Heart right ventricle (tissue), 16 donors: ENCODE results near the gene PTPRG. TPM values are rescaled to one million over a fixed set of nuclear protein-coding genes. Genes with fewer than 3 reads are reported as not detected.

ENCODE experiments used
- ATAC-seq, 8 donors: fragments of 200-7000 bp; cut with Tn5 transposase; one replicate each; pipeline ENCODE4 v1.9.1; 2020; ENCODE audit warnings: mild to moderate bottlenecking in 8 of 8, moderate library complexity in 8 of 8, moderate number of reproducible peaks in 1 of 8
- DNase-seq, 2 donors: peaks; one replicate each; pipeline ENCODE4 v3.0.0-alpha.2; 2020
- H3K27ac ChIP-seq, 10 donors: fragments of 200-600 bp; sonication (generic) in 2 of 10; one replicate each; pipeline versions ENCODE4 v1.5.0 to v1.8.0; 2020 to 2022; ENCODE audit warnings: mild to moderate bottlenecking in 3 of 10
- H3K27me3 ChIP-seq, 7 donors: fragments of 200-600 bp; one replicate each; pipeline ENCODE4 v1.8.0; 2021 to 2022; ENCODE audit warnings: mild to moderate bottlenecking in 2 of 7
- H3K36me3 ChIP-seq, 9 donors: fragments of 200-600 bp; sonication (generic) in 1 of 9; one replicate each; pipeline versions ENCODE4 v1.5.0 to v1.8.0; 2020 to 2022; ENCODE audit warnings: mild to moderate bottlenecking in 2 of 9
- H3K4me1 ChIP-seq, 9 donors: fragments of 200-600 bp; sonication (generic) in 1 of 9; one replicate each; pipeline versions ENCODE4 v1.5.0 to v1.8.0; 2020 to 2022; ENCODE audit warnings: mild to moderate bottlenecking in 4 of 9
- H3K4me3 ChIP-seq, 10 donors: fragments of 200-600 bp; sonication (generic) in 2 of 10; one replicate each; pipeline versions ENCODE4 v1.5.0 to v1.8.0; 2020 to 2022; ENCODE audit warnings: mild to moderate bottlenecking in 7 of 10, moderate library complexity in 2 of 10
- H3K9me3 ChIP-seq, 11 donors: fragments of 200-600 bp in 10 of 11; sonication (generic) in 2 of 11; one replicate each; pipeline versions ENCODE4 v1.5.0 to v1.8.0; 2013 to 2022; ENCODE audit warnings: mild to moderate bottlenecking in 2 of 11, control low read depth in 1 of 11, moderate library complexity in 1 of 11
- CTCF ChIP-seq, 9 donors: fragments of 200-600 bp; sonication (generic) in 2 of 9; IDR thresholded peaks; one replicate each; pipeline versions ENCODE4 v1.5.0 to v1.8.0; 2021 to 2022; ENCODE audit warnings: antibody characterized with exemption in 9 of 9, mild to moderate bottlenecking in 5 of 9, moderate library complexity in 1 of 9
- WGBS, 2 donors: extraction: QIAGEN DNeasy Blood & Tissue Kit; methylation state at CpG; one replicate each; pipeline ENCODE4 v1.1.7; 2013; ENCODE audit warnings: inconsistent platforms in 1 of 2; 5-methylcytosine and 5-hydroxymethylcytosine counted together
- intact Hi-C, 10 donors: fragments of 100-400 bp; cut with DNase I; formaldehyde crosslinking; loops; one replicate each; pipeline versions ENCODE4 v1.11.1 to v1.14.2; 2022
- polyA plus RNA-seq, 2 donors: library from polyadenylated mRNA; stranded (reverse); fragments of 200-250 nt; gene quantifications; one replicate each; pipeline ENCODE4 v1.2.3, GENCODE V29; 2013
- total RNA-seq, 10 donors: library from RNA; stranded (reverse); fragmentation: NEBNext Ultra II Directional in 3 of 10; extraction: Animal tissue kit (Norgen Biotek cat#: 25700) in 3 of 10; gene quantifications; one replicate each; pipeline versions ENCODE4 v1.2.1 to v1.2.4, GENCODE V29; 2021 to 2023
- donor health status: Arrhythmogenic right ventricular cardiomyopathy.
- donor health status: ischemic (EF 13 %, LVEDD 7.1; RV severe dilation, severe dysfunction).
- donor health status: healthy with polysubstance abuse.
- donor health status: DM: no; HTN: yes; CAD: no.
- donor health status: DM: no; HTN: no; CAD: no.
- donor health status: ischemic (EF 25% LVEDD 6.9; RV normal size, moderate dysfunction).
- donor health status: ischemic (EF 25% LVEDD 5.7; RV mildly dilated, moderate dysfunction).
- donor health status: healthy.
- donor health status: DM: yes; HTN: yes; CAD: no.
- donor health status: Ischemic cardiomyopathy.
- donor health status: ischemic (EF 35%, LVEDD 5.7; RV mildly dilated, moderate dysfunction).
- donor health status: nonischemic (EF 11% LVEDD 7.7; RV severe dilation, severe dysfunction).
- donor health status: DM: yes; HTN: yes; CAD: no.
- donor health status: PGD.
- donor health status: ischemic (EF 29% LVEDD 5.4; RV normal size, mild dysfunction).
- donor health status: nonischemic (EF 23%, LVEDD 6.1; RV moderate dilation, normal function).

PTPRG gene
- total and polyA plus RNA-seq, 12 donors: 10.1 to 38.3 (median 32.6) TPM

DNA sequence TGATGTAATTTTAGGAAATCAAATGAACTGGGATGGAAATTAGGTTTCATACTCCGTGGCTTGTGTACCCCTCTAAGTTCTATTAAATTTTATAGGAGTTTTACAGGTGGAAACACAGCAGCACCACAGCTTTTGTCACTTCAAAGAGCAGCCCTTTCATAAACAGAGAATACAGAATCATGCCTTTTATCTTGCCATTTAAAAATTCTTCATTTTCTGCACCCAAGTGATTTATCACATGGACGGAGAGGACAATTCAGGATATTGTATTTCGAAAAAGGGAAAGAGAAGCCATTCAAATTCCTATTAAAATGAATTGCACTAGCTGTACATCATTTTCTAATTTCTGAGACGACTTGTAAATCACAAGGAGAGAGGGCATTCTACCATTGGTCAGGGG is 245.4 kb downstream of the PTPRG start:
- no peak for DNase-seq
- peaks cover 45 to 100% (median 90%) of the 10 kb centered on the region in 9 donors for H3K4me1 ChIP-seq
- intact Hi-C loops: loop anchor here in 2 of 10 donors (5.0 kb wide), 2 partner anchors 40 to 245 kb away; partner anchors contain the start of gene PTPRG (in 1 of the 2)

DNA sequence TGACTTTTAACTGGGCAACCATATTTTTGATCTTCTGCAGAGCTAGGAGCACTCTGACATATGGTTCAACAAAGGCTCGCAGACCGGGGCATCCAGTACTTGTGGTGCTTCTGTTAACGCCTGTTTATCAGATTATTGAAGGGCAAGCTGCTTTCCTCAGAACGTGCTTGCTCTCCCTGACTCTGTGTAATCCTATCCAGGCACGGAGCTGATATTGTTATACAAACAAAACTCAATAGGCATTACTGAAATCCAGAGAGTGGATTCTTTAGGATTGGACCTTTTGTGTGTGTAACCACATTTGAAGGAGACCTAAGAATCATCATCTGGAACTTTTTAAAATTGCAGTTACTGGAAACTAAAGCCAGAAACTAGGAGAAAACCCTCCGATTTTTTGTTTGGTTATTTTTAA is 246.5 kb downstream of the PTPRG start:
- H3K9me3 ChIP-seq: no peaks in the 10 kb centered on the region
- peak in 1 of 2 donors; percentile 17 for DNase-seq
- WGBS, 2 donors: 18 to 20% methylated on average over 6 of the region's 6 CpGs
- no peak overlapping the region for H3K4me3 ChIP-seq
- no peak for TF ChIP-seq CTCF (IDR thresholded peaks at IDR 0.05)
- peaks cover 50 to 100% (median 89%) of the 10 kb centered on the region in 9 donors for H3K4me1 ChIP-seq
- peak in 6 of 8 donors; percentile 38 to 67 (median 53) for ATAC-seq
- no peaks in the 10 kb centered on the region for H3K27me3 ChIP-seq
- peak overlapping the region; percentile 48 to 84 (median 74) for H3K27ac ChIP-seq
- H3K36me3 ChIP-seq: no peaks in the 10 kb centered on the region
- intact Hi-C loops: loop anchor here in 3 of 10 donors (2.0 to 5.0 kb wide), 3 partner anchors 39 to 246 kb away; partner anchors contain the start of gene PTPRG (in 1 of the 3)

More for the DNA sequence above, 245.4 kb downstream of the PTPRG start:
- peak overlapping the region; percentile 48 to 84 (median 74) for H3K27ac ChIP-seq
- WGBS, 2 donors: 74 to 76% methylated on average over 4 of the region's 4 CpGs
- H3K27me3 ChIP-seq: no peaks in the 10 kb centered on the region
- TF ChIP-seq CTCF (IDR thresholded peaks at IDR 0.05): no peak
- no peak overlapping the region for H3K4me3 ChIP-seq
- no peaks in the 10 kb centered on the region for H3K36me3 ChIP-seq
- ATAC-seq: no peak
- no peaks in the 10 kb centered on the region for H3K9me3 ChIP-seq

DNA sequence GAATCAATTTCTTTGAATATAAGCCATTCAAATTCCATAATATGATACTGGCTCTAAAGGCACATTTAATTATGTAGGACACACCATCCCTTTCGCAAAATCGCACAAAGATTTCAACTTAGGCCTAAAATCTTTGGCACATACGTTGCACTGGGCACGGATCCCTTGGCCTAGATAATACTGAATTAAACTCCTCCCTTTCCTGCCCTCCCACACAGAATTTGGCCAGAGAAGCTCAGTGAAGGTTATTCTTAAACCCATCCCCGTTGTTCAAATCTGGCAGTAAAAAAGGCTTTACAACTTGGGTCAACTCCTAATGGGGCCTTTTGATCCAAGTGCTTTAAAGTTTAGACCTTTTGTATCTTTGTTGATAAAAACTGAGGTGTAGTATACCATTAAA is 247.2 kb downstream of the PTPRG start:
- WGBS, 2 donors: 9 to 11% methylated on average over 5 of the region's 5 CpGs
- no peak for TF ChIP-seq CTCF (IDR thresholded peaks at IDR 0.05)
- H3K4me1 ChIP-seq: peaks cover 50 to 96% (median 85%) of the 10 kb centered on the region in 9 donors
- intact Hi-C loops: loop anchor here in 3 of 10 donors (2.0 to 5.0 kb wide), 3 partner anchors 39 to 246 kb away; partner anchors contain the start of gene PTPRG (in 1 of the 3)
- no peaks in the 10 kb centered on the region for H3K27me3 ChIP-seq
- ATAC-seq: peak; percentile 52 to 83 (median 70)
- H3K9me3 ChIP-seq: no peaks in the 10 kb centered on the region
- peak; percentile 38 to 81 for DNase-seq
- no peaks in the 10 kb centered on the region for H3K36me3 ChIP-seq
- no peak overlapping the region for H3K4me3 ChIP-seq
- H3K27ac ChIP-seq: peak overlapping the region; percentile 48 to 84 (median 74)

- intact Hi-C loops: loop anchor here in 3 of 10 donors (2.0 to 5.0 kb wide), 3 partner anchors 38 to 247 kb away; partner anchors contain the start of gene PTPRG (in 1 of the 3)
- no peak for DNase-seq
- no peak overlapping the region for H3K4me3 ChIP-seq
- peak overlapping the region; percentile 48 to 84 (median 74) for H3K27ac ChIP-seq
- ATAC-seq: no peak
- H3K27me3 ChIP-seq: no peaks in the 10 kb centered on the region
- no peaks in the 10 kb centered on the region for H3K36me3 ChIP-seq
- H3K4me1 ChIP-seq: peaks cover 50 to 96% (median 81%) of the 10 kb centered on the region in 9 donors
- 35 to 56% methylated on average over 1 of the region's 1 CpG for WGBS, 2 donors
- H3K9me3 ChIP-seq: no peaks in the 10 kb centered on the region
- no peak for TF ChIP-seq CTCF (IDR thresholded peaks at IDR 0.05)
Measured at GRCh38 chr3:61808999-61809398, 247.6 kb downstream of the PTPRG start.
